Activated naive CD8-positive, alpha-beta T cell treated with anti-CD3 and anti-CD28 coated beads, Interleukin-2, amount 10 ng/mL, durations not matched to agents 7 days and 5 days (primary cell): ENCODE measurements around the gene TEKT3. TPM values are rescaled to one million over a fixed set of nuclear protein-coding genes. Genes with fewer than 3 reads are reported as not detected.

ENCODE experiments used
- ATAC-seq: fragments of 150-1000 bp; cut with Tn5 transposase; one replicate; pipeline ENCODE4 v1.10.0; 2021; ENCODE audit warnings: low read depth, moderate library complexity
- POLR2A ChIA-PET: fragments of 350-600 bp; sonication (Branson Sonifier 250); formaldehyde crosslinking; loops from one replicate; lab custom pipeline; 2021; ENCODE audit warnings: antibody characterized with exemption; lab: Charles Lee
- DNase-seq: peaks from one replicate; pipeline ENCODE4 v3.0.0; 2021
- H3K27ac Mint-ChIP-seq: one replicate; pipeline ENCODE4 v1.8.0; 2022; ENCODE audit warnings: mild to moderate bottlenecking, mixed read lengths
- H3K27me3 Mint-ChIP-seq: one replicate; pipeline ENCODE4 v1.8.0; 2022; ENCODE audit warnings: mild to moderate bottlenecking, moderate library complexity, mixed read lengths
- H3K36me3 Mint-ChIP-seq: one replicate; pipeline ENCODE4 v1.8.0; 2021; ENCODE audit warnings: mild to moderate bottlenecking, mixed read lengths
- H3K4me1 Mint-ChIP-seq: one replicate; pipeline ENCODE4 v1.8.0; 2021; ENCODE audit warnings: mixed read lengths
- H3K4me3 Mint-ChIP-seq: one replicate; pipeline ENCODE4 v1.8.0; 2022; ENCODE audit warnings: mild to moderate bottlenecking, moderate library complexity, mixed read lengths
- H3K9me3 Mint-ChIP-seq: one replicate; pipeline ENCODE4 v1.8.0; 2021; ENCODE audit warnings: mixed read lengths
- total RNA-seq, 2 experiments: library from RNA; stranded (reverse); gene quantifications; one replicate each; pipeline ENCODE4 v1.2.3, GENCODE V29; 2021

The TEKT3 gene
- total RNA-seq: not detected

- H3K9me3 Mint-ChIP-seq: no peaks in the 10 kb centered on the region
- H3K27me3 Mint-ChIP-seq: peaks cover 65% of the 10 kb centered on the region
- H3K4me1 Mint-ChIP-seq: peaks cover 4% of the 10 kb centered on the region
- H3K4me3 Mint-ChIP-seq: peak within 1 kb of the TSS; percentile 31
- POLR2A ChIA-PET: no interaction called here
- H3K27ac Mint-ChIP-seq: no peak within 1 kb of the TSS
- H3K36me3 Mint-ChIP-seq: no peaks in the 10 kb centered on the region
- DNase-seq (no peak), ATAC-seq (no peak)
These were observed at the start of gene TEKT3 for GRCh38 chr17:15341385-15341849. Gene TEKT3, minus strand, starts transcription at chr17:15341597. Its CDS starts 10,012 bp downstream, at chr17:15331585.

- Mint-ChIP-seq H3K27me3 (peaks cover 21% of the 10 kb centered on the region), H3K9me3 (peaks cover 1% of the 10 kb centered on the region), H3K27ac (no peak overlapping the region), H3K36me3 (no peaks in the 10 kb centered on the region), H3K4me3 (no peak overlapping the region), H3K4me1 (no peaks in the 10 kb centered on the region)
- POLR2A ChIA-PET: no interaction called here
- DNase-seq (no peak), ATAC-seq (no peak)
These were observed 47.1 kb upstream of the TEKT3 start for GRCh38 chr17:15388356-15389041.

GRCh38 chr17:15386083-15386482 lies 44.7 kb upstream of the TEKT3 start:
- peaks cover 20% of the 10 kb centered on the region for H3K27me3 Mint-ChIP-seq
- POLR2A ChIA-PET: no interaction called here
- no peaks in the 10 kb centered on the region for H3K36me3 Mint-ChIP-seq
- H3K27ac Mint-ChIP-seq: no peak overlapping the region
- no peak overlapping the region for H3K4me3 Mint-ChIP-seq
- ATAC-seq (no peak), DNase-seq (no peak)
- H3K9me3 Mint-ChIP-seq: no peaks in the 10 kb centered on the region
- H3K4me1 Mint-ChIP-seq: no peaks in the 10 kb centered on the region

- Mint-ChIP-seq H3K4me1 (no peaks in the 10 kb centered on the region), H3K27ac (no peak overlapping the region), H3K36me3 (no peaks in the 10 kb centered on the region), H3K27me3 (peaks cover 20% of the 10 kb centered on the region), H3K9me3 (no peaks in the 10 kb centered on the region), H3K4me3 (no peak overlapping the region)
- no peak for ATAC-seq
- POLR2A ChIA-PET: no interaction called here
- DNase-seq: no peak
These were observed 43.9 kb upstream of the TEKT3 start for GRCh38 chr17:15385305-15385704.

GRCh38 chr17:15384142-15384787 lies 42.9 kb upstream of the TEKT3 start:
- no peaks in the 10 kb centered on the region for H3K4me1 Mint-ChIP-seq
- no peak overlapping the region for H3K27ac Mint-ChIP-seq
- H3K4me3 Mint-ChIP-seq: no peak overlapping the region
- H3K9me3 Mint-ChIP-seq: no peaks in the 10 kb centered on the region
- H3K27me3 Mint-ChIP-seq: peaks cover 20% of the 10 kb centered on the region
- POLR2A ChIA-PET: no interaction called here
- H3K36me3 Mint-ChIP-seq: no peaks in the 10 kb centered on the region
- DNase-seq: no peak
- ATAC-seq: no peak

- POLR2A ChIA-PET: no interaction called here
- H3K27me3 Mint-ChIP-seq: peaks cover 16% of the 10 kb centered on the region
- H3K4me1 Mint-ChIP-seq: no peaks in the 10 kb centered on the region
- H3K36me3 Mint-ChIP-seq: no peaks in the 10 kb centered on the region
- DNase-seq (no peak), ATAC-seq (no peak)
- no peak overlapping the region for H3K4me3 Mint-ChIP-seq
- H3K27ac Mint-ChIP-seq: no peak overlapping the region
- H3K9me3 Mint-ChIP-seq: no peaks in the 10 kb centered on the region
These were observed 41.5 kb upstream of the TEKT3 start for GRCh38 chr17:15382914-15383313.

GRCh38 chr17:15381707-15382106 lies 40.3 kb upstream of the TEKT3 start:
- DNase-seq (no peak), ATAC-seq (no peak)
- POLR2A ChIA-PET: no interaction called here
- no peak overlapping the region for H3K4me3 Mint-ChIP-seq
- H3K36me3 Mint-ChIP-seq: no peaks in the 10 kb centered on the region
- H3K9me3 Mint-ChIP-seq: no peaks in the 10 kb centered on the region
- no peaks in the 10 kb centered on the region for H3K4me1 Mint-ChIP-seq
- H3K27ac Mint-ChIP-seq: no peak overlapping the region
- peaks cover 13% of the 10 kb centered on the region for H3K27me3 Mint-ChIP-seq

GRCh38 chr17:15380446-15380845 lies 39.0 kb upstream of the TEKT3 start:
- H3K27ac Mint-ChIP-seq: no peak overlapping the region
- no peak for ATAC-seq

GRCh38 chr17:15379659-15380058 lies 38.3 kb upstream of the TEKT3 start:
- H3K4me1 Mint-ChIP-seq: no peaks in the 10 kb centered on the region
- ATAC-seq (no peak), DNase-seq (no peak)
- no peaks in the 10 kb centered on the region for H3K36me3 Mint-ChIP-seq
- POLR2A ChIA-PET: no interaction called here
- H3K27ac Mint-ChIP-seq: no peak overlapping the region
- no peaks in the 10 kb centered on the region for H3K9me3 Mint-ChIP-seq
- H3K27me3 Mint-ChIP-seq: peaks cover 8% of the 10 kb centered on the region
- H3K4me3 Mint-ChIP-seq: no peak overlapping the region

More at GRCh38 chr17:15380446-15380845, 39.0 kb upstream of the TEKT3 start:
- Mint-ChIP-seq H3K4me3 (no peak overlapping the region), H3K4me1 (no peaks in the 10 kb centered on the region), H3K27me3 (peaks cover 9% of the 10 kb centered on the region), H3K36me3 (no peaks in the 10 kb centered on the region), H3K9me3 (no peaks in the 10 kb centered on the region)
- POLR2A ChIA-PET: no interaction called here
- DNase-seq: no peak

GRCh38 chr17:15378243-15378642 lies 36.8 kb upstream of the TEKT3 start:
- peaks cover 5% of the 10 kb centered on the region for H3K27me3 Mint-ChIP-seq
- POLR2A ChIA-PET: no interaction called here
- no peak overlapping the region for H3K27ac Mint-ChIP-seq
- ATAC-seq: no peak
- no peak overlapping the region for H3K4me3 Mint-ChIP-seq
- no peaks in the 10 kb centered on the region for H3K4me1 Mint-ChIP-seq
- H3K9me3 Mint-ChIP-seq: no peaks in the 10 kb centered on the region
- DNase-seq: no peak
- H3K36me3 Mint-ChIP-seq: no peaks in the 10 kb centered on the region

GRCh38 chr17:15377616-15378015 lies 36.2 kb upstream of the TEKT3 start:
- H3K9me3 Mint-ChIP-seq: no peaks in the 10 kb centered on the region
- DNase-seq (no peak), ATAC-seq (no peak)
- H3K36me3 Mint-ChIP-seq: no peaks in the 10 kb centered on the region
- POLR2A ChIA-PET: no interaction called here
- H3K27me3 Mint-ChIP-seq: peaks cover 5% of the 10 kb centered on the region
- H3K27ac Mint-ChIP-seq: no peak overlapping the region
- H3K4me1 Mint-ChIP-seq: no peaks in the 10 kb centered on the region
- H3K4me3 Mint-ChIP-seq: no peak overlapping the region

- POLR2A ChIA-PET: no interaction called here
- no peak for ATAC-seq
- no peaks in the 10 kb centered on the region for H3K4me1 Mint-ChIP-seq
- peaks cover 5% of the 10 kb centered on the region for H3K27me3 Mint-ChIP-seq
- DNase-seq: no peak
- H3K36me3 Mint-ChIP-seq: no peaks in the 10 kb centered on the region
- no peak overlapping the region for H3K4me3 Mint-ChIP-seq
- no peak overlapping the region for H3K27ac Mint-ChIP-seq
- no peaks in the 10 kb centered on the region for H3K9me3 Mint-ChIP-seq
These were observed 35.8 kb upstream of the TEKT3 start for GRCh38 chr17:15377200-15377599.

GRCh38 chr17:15371376-15372130 lies 30.2 kb upstream of the TEKT3 start:
- no peaks in the 10 kb centered on the region for H3K4me1 Mint-ChIP-seq
- H3K4me3 Mint-ChIP-seq: no peak overlapping the region
- ATAC-seq (no peak), DNase-seq (no peak)
- POLR2A ChIA-PET: no interaction called here
- no peak overlapping the region for H3K27ac Mint-ChIP-seq
- H3K27me3 Mint-ChIP-seq: peaks cover 14% of the 10 kb centered on the region
- no peaks in the 10 kb centered on the region for H3K36me3 Mint-ChIP-seq
- H3K9me3 Mint-ChIP-seq: no peaks in the 10 kb centered on the region
